ENCODE measurements around the gene TSPO2.

DNA sequence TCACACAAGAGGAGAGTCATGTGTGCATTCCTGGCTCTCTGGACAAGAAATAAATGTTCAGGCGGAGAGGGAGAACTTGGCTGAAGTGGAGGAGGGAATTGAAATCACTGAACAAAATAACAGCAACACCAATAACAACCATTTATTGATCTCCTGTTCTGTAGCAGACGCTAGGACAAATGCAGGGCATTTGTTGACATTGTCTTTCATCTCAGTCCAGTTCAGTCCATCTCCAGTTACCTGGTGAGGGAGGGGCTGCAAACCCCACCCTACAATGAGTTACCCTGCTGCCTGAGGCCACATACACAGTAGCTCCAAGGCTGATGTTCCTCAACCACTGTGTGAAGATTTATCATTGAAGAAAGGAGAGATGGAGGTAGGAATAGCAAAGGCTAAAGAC lies 30.6 kb upstream of the TSPO2 start:
- TF ChIP-seq ZFX (IDR thresholded peaks at IDR 0.05) (no peak), EGR1 (IDR thresholded peaks at IDR 0.05; ENCODE audit: low read depth) (no peak), CTCF (IDR thresholded peaks at IDR 0.05 in 2 of 3, conservative IDR thresholded peaks at IDR 0.05 in 1 of 3; ENCODE audit: borderline replicate concordance in 1 of 3, insufficient read depth in 1 of 3, low read depth in 2 of 3, low read length in 2 of 3) (no peak), EZH2phosphoT487 (IDR thresholded peaks at IDR 0.05; ENCODE audit: borderline replicate concordance) (no peak), RAD21 (IDR thresholded peaks at IDR 0.05; ENCODE audit: low read depth) (no peak), ZNF274 (IDR thresholded peaks at IDR 0.05; ENCODE audit: low read depth, low read length) (no peak), EZH2 (IDR thresholded peaks at IDR 0.05) (no peak), POLR2AphosphoS5 (IDR thresholded peaks at IDR 0.05; ENCODE audit: low read depth, low read length) (no peak), SIN3A (IDR thresholded peaks at IDR 0.05; ENCODE audit: low read depth) (no peak), JUND (IDR thresholded peaks at IDR 0.05) (no peak), POLR2A (IDR thresholded peaks at IDR 0.05; ENCODE audit: borderline replicate concordance, extremely low read depth, insufficient read depth, insufficient read length) (no peak), SP1 (IDR thresholded peaks at IDR 0.05; ENCODE audit: low read depth) (no peak)
